Measurements from ENCODE around the gene SLC35B1. TPM values are rescaled to one million over a fixed set of nuclear protein-coding genes. Genes with fewer than 3 reads are reported as not detected.

The SLC35B1 gene
- total RNA-seq, 1 experiment from 2014 or later = 44.7 TPM

- POLR2A ChIA-PET (ENCODE audit: unreplicated experiment) = no interaction called here
- Histone ChIP-seq H3K79me2 (ENCODE audit: low read depth) (no peaks in the 10 kb centered on the region), H3F3A (ENCODE audit: insufficient read depth, low read depth) (no peaks in the 10 kb centered on the region), H3K4me2 (no peak overlapping the region), H3K36me3 (ENCODE audit: low read depth) (no peaks in the 10 kb centered on the region), H3K9me3 (ENCODE audit: insufficient read depth, low read depth) (no peaks in the 10 kb centered on the region), H4K20me1 (ENCODE audit: insufficient read depth) (no peaks in the 10 kb centered on the region), H2AFZ (no peak overlapping the region), H3K27me3 (ENCODE audit: insufficient read depth, low read depth) (no peaks in the 10 kb centered on the region), H3K9me2 (ENCODE audit: insufficient read depth) (no peaks in the 10 kb centered on the region), H3K4me3 (no peak overlapping the region), H3K4me1 (replicated peaks; ENCODE audit: insufficient read depth) (0 out of 2 replicates have a peak, but pooled peaks cover 10% of the 10 kb centered on the region), H3K27ac (no peak overlapping the region)
- intact Hi-C loops (cut with micrococcal nuclease; ENCODE audit: unreplicated experiment) = no loop called here
- DNase-seq = no peak
- CTCF ChIA-PET = no interaction called here
- BruUV-seq (replicated peaks) = no TSS peak
- no peak for TF ChIP-seq CTCF (conservative IDR thresholded peaks at IDR 0.05)
Measured at GRCh38 chr17:49745175-49746139, 37.7 kb upstream of the SLC35B1 start.

- TF ChIP-seq EZH2 (IDR thresholded peaks at IDR 0.05; ENCODE audit: low read depth) (no peak), CTCF (conservative IDR thresholded peaks at IDR 0.05) (no peak)
- ChIA-PET POLR2A (ENCODE audit: unreplicated experiment) (no interaction called here), CTCF (no interaction called here)
- Histone ChIP-seq H2AFZ (no peak overlapping the region), H3K36me3 (ENCODE audit: low read depth) (no peaks in the 10 kb centered on the region), H3K9me2 (ENCODE audit: insufficient read depth) (no peaks in the 10 kb centered on the region), H3F3A (ENCODE audit: insufficient read depth, low read depth) (no peaks in the 10 kb centered on the region), H3K4me2 (no peak overlapping the region), H3K4me1 (replicated peaks; ENCODE audit: insufficient read depth) (0 out of 2 replicates have a peak, but pooled peaks cover 10% of the 10 kb centered on the region), H4K20me1 (ENCODE audit: insufficient read depth) (no peaks in the 10 kb centered on the region), H3K4me3 (no peak overlapping the region), H3K27ac (no peak overlapping the region), H3K27me3 (ENCODE audit: insufficient read depth, low read depth) (no peaks in the 10 kb centered on the region), H3K79me2 (ENCODE audit: low read depth) (no peaks in the 10 kb centered on the region), H3K9me3 (ENCODE audit: insufficient read depth, low read depth) (no peaks in the 10 kb centered on the region)
- intact Hi-C loops (cut with micrococcal nuclease; ENCODE audit: unreplicated experiment) = no loop called here
- DNase-seq = peak in 1 of 2 experiments; percentile 19
- no TSS peak for BruUV-seq (replicated peaks)
Measured at GRCh38 chr17:49742166-49742638, 34.4 kb upstream of the SLC35B1 start.

DNA sequence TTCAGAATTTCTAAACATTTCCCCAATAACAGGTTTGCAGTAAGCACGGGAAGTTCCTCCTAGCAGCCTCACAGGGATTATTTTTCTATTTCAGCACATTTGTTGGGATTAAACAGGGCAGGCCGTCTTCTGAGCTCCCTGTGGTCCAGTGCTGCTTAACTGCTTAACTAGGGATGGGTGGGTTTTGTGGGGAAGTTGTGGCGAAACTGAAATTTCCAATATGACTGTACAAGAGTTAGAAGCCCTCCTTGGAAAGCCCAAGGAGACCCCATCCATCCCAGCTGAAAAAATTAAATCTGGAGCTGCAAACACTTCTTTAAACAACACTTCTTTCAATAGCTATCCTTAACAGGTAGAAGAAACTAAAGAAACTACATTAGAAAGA is 33.9 kb upstream of the SLC35B1 start:
- H3K9me3 ChIP-seq (ENCODE audit: insufficient read depth, low read depth) = no peaks in the 10 kb centered on the region
- no peaks in the 10 kb centered on the region for H3K36me3 ChIP-seq (ENCODE audit: low read depth)
- no peak for DNase-seq
- TF ChIP-seq CTCF (conservative IDR thresholded peaks at IDR 0.05) (no peak), EZH2 (IDR thresholded peaks at IDR 0.05; ENCODE audit: low read depth) (no peak)
- ChIA-PET POLR2A (ENCODE audit: unreplicated experiment) (no interaction called here), CTCF (no interaction called here)
- H2AFZ ChIP-seq = no peak overlapping the region
- H3K4me1 ChIP-seq (replicated peaks; ENCODE audit: insufficient read depth) = 0 out of 2 replicates have a peak, but pooled peaks cover 10% of the 10 kb centered on the region
- H3K4me3 ChIP-seq = no peak overlapping the region
- H3K4me2 ChIP-seq = no peak overlapping the region
- no peak overlapping the region for H3K27ac ChIP-seq
- no peaks in the 10 kb centered on the region for H4K20me1 ChIP-seq (ENCODE audit: insufficient read depth)
- H3K9me2 ChIP-seq (ENCODE audit: insufficient read depth) = no peaks in the 10 kb centered on the region
- no peaks in the 10 kb centered on the region for H3K27me3 ChIP-seq (ENCODE audit: insufficient read depth, low read depth)
- H3K79me2 ChIP-seq (ENCODE audit: low read depth) = no peaks in the 10 kb centered on the region
- H3F3A ChIP-seq (ENCODE audit: insufficient read depth, low read depth) = no peaks in the 10 kb centered on the region
- intact Hi-C loops (cut with micrococcal nuclease; ENCODE audit: unreplicated experiment) = no loop called here
- BruUV-seq (replicated peaks) = no TSS peak
